Colon (tissue), 2 donors: Measurements from ENCODE around the gene SNAPC2.

Experiments used
- FAIRE-seq: peaks from 2 replicates; lab custom pipeline; 2012; peaks lifted over from hg19 to GRCh38; lab: Jason Lieb, UNC
- donor health status: control.
- donor health status: control.

SNAPC2 gene, protein sequence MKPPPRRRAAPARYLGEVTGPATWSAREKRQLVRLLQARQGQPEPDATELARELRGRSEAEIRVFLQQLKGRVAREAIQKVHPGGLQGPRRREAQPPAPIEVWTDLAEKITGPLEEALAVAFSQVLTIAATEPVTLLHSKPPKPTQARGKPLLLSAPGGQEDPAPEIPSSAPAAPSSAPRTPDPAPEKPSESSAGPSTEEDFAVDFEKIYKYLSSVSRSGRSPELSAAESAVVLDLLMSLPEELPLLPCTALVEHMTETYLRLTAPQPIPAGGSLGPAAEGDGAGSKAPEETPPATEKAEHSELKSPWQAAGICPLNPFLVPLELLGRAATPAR

DNA sequence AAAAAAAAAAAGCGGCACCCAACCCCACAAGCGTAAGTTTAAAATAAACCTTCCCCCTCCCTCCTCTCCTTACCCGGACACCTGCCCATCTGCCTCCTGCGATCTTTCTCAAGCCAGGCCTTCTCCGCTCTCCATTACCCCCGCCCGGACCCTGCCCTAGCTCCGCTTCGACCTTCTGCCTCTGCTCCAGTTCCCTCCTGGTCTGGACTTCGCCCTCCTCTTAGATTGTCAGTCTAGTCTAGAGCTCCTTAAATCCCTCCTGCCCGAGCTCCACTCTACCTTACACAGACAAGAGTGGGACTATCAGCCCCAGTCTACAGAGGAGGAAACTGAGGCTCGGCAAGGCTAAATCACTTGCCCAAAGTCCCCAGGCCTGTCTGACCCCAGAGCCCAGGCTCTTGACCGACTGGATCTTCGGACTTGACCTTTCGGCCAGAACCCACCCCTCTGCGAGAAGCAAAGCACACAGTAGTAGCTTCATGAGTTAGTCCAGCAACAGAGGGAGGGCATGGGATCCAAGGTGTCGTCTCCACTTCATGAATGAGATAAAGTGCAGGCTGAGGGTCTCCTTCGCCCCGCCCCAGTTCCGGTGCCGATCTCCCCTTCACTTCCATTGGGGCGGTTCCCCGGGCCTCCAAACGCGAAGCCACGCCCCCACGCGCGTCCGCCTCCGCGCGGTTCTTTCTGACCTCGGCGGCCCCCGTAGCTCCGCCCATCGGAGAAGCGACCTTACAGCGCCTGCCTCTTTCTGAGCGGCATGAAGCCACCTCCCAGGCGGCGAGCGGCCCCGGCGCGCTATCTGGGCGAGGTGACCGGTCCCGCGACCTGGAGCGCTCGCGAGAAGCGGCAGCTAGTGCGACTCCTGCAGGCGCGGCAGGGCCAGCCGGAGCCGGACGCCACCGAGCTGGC, at the start of gene SNAPC2:
SNAPC2 (plus strand) TSS at position 729 of the 909 bp plus-strand sequence; CDS start at position 758, 29 bp downstream.
- FAIRE-seq, result no peak

DNA sequence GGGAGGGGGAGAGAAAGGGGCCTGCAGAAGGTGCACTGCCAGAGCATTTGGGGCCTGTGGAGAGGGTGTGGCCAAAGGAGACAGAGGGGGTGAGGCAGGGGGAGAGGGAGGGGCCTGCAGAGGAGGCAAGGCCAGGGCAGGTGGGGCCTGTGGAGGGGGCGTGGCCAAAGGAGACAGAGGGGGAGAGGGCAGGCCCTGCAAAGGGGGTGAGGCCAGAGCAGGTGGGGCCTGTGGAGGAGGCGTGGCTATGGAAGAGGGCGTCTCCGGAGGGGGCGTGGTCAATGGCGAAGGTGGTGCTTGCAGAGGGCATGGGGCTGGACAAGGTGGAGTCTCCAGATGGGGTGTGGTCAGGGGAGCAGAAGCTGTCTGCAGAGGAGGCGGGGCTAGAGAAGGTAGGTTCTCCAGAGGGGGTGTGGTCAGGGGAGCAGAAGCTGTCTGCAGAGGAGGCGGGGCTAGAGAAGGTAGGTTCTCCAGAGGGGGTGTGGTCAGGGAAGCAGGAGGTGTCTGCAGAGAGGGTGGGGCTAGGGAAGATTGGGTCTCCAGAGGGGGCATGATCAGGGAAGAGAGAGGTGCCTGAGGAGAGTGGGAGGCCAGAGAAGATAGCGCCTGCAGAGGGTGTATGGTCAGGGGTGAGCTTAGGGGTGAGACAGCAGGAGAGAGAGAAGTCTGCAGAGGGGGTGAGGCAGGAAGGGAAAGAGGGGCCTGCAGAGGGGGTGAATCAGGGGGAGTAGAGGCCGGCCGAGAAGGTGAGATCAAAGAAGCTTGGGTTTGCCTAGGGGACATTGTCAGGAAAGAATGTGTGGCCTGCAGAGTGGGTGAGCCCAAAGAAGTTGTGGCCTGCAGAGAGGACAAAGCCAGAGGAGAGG, 49.3 kb upstream of the SNAPC2 start:
- FAIRE-seq, result no peak

DNA sequence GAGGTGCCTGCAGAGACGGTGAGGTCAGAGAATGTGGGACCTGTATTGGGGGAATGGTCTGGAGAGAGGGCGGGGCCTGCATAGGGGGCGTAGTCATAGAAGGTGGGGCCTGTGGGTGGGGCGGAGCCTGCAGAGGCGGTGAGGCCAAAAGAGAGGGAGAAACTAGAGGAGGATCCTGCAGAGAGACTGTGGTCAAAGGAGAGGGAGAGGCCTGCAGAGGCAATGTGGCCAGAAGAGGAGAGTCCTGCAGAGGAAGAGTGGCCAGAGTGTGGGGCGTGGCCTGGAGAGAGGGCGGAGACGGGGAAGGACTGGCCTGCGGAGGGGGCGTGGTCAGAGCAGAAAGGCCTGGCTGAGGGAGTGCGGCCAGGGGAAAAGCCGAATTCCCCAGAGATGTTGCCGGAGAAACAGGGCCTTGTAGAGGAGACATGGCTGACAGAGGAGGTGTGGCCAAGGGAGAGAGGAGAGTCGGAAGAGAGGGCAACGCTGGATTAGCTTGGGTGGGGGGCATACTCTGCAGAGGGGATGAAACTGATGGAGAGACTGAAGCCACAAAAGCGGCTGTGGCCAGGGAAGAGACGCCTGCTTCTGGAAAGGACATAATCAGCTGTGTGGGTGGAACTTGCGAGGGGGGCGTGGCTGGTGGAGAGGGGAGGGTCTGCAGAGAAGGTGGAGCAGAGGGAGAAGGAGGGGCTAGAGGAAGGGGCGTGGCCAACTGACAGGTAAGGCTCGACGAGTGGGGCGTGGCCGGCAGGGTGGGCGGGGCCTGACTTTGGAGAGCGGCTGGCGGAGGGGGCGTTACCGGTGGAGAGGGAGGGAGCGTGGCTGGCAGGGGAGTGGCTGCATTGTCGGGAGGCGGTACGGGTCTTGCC, 48.5 kb upstream of the SNAPC2 start:
- no peak for FAIRE-seq

DNA sequence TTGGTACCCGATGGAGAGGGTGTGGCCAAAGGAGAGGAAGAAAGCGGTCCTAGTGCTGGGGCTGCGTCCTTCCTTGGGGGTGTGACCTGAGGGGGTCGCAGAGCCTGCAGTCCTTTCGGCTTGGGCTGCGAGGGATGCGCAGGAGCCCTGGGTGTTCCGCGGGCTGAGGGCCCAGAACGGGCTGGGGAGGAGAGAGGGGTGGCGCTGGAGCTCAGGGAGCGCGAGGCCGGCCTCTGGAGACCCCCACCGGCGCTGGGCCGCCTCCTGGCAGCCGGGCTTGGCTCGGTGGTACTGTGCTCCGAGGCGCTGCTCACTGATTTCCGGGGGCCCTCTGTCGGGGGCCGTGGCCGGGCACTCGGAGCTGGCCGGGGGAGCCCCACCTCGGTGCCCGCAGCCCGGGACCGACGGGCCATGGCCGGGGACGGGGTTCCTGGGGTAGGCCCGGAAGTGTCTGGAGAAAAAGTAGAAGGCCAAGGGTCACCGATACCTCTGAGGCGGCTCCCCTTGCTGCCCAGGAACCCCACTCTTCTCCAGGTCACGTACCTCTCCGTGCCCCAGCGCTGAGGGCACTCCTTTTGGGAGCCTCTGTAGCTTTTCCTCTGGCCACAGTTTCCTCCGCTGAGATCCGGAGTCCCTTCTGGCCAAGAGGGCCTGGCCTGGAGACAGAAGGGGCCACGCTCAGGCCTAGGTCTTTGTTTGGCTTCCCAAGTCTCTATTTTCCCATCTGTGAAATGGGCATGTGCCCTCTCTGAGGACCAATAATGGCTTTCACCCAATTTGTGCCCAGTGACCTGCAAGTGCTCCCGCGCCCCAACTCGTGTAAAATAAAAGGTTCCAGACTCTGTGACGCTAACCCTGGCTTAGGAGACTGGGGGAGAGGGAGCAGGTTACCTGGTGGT, 47.6 kb upstream of the SNAPC2 start:
- FAIRE-seq, result no peak

DNA sequence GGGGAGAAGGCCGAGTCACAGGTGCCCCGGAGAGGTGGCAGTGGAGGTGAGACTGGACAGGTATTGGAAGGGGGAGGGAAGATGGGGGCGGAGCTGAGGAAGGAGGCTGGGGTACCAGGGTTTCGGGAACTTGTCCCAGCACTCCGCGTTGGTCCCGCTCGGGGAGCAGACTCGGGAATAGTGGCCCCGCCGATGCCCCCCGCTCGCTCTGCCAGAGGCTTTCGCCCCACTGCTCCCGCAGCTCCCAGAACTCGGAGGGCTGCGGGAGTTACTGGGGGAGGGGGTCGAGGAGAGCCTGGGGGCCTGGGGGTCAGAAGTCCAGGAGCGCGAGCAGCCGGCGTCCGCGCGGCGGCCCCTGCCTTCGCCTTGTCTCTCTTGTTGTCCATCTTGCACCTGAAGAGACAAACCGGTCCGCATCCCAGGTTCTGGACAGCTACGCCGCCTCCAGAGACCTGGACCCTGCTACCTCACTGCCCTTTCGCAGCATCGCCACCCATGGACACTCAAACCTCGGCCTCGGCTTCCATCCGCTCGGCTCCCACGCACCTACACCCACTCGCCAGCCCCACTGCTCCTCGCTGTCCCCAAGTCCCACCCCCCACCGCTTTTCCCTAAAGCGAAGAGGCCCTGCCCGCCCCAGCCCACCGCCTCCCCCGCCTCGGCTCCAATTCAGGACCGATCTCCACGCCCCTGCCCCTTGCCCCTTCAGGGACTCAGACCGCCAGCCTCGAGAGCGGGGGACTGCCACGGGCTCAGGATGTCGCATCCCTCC, 46.6 kb upstream of the SNAPC2 start:
- no peak for FAIRE-seq

DNA sequence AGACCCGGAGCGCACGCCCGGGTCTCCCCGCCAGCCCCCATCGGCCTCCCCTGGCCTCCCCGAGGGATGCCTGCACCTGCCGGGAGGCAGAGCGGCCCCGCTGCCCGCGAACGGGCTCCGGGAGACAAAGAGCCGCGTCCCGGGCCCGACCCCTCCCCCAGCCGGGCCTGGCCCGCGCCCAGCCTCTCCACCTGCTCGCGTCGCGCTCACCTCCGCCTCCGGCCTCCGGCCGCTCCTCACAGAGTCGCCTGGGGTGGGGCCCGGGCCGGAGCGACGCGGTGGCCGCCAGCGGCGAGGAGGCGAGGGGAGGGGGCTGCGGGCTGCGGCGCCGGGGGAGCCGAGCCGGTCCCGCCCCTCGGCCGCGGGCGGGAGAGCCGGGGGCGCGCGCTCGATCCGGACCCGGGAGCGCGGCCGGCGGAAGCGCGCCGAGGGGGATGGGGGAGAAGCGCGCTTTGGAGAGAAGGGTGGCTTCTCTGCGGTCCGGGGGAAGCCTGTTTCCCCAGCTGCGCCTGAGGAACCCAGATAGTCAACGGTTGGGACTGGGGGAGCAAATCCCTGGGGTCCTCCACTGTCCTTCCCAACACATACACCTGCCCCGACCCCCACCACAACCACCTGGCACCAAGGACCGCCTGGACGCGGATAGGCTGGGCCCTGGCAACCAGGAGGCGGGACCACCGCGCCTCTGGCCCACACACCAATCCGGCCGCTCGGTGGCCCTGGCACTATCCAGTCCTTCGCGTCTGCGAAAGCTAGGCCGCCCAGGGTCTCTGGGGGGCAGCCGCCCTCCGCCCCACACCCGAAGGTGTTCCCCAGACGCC, 45.9 kb upstream of the SNAPC2 start, which contains the start of gene PRR36:
PRR36 (minus strand) TSS at position 315 of the 821 bp plus-strand sequence. CDS start 701 bp downstream, outside the sequence.
- FAIRE-seq, result no peak

DNA sequence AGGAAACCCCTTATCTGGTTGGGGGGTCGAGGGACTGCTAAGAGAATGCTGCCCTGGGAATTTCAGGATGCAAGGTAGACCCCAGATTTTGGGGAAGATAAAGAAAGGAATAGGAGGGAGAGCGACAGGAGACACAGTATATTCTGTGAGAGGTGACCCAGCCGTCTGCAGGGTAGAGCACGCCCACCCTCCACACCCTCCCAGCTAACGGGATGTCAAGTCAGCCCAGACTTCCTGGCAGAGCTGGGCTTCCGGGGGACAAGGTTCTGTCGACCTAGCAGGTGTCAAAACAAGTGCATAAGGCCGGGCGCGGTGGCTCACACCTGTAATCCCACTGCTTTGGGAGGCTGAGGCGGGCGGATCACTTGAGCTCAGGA, 45.3 kb upstream of the SNAPC2 start:
- no peak for FAIRE-seq

DNA sequence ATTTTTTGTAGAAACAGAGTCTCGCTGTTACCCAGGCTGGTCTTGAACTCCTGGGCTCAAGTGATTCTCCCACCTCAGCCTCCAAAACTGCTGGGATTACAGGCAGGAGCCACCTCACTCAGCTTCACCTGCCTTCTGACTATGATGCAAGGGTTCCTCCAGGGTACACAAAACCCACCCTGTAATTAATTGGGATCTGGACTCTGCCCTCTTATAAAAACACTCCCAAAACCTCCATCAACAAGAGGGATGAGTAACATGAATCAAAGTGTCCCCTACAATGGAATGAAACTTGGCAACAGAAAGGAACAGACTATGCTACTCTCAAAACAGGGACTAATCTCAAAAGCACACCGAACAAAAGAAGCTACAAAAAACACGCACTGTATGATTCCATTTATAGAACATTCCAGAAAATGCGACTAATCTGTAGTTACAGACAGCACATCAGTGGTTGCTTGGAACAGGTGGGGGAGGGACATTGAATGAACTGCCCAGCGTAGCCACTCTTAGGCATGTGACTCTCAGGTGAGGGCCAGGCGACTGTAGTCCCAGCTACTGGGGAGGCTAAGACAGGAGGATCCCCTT, 42.8 kb upstream of the SNAPC2 start:
- FAIRE-seq, result no peak

DNA sequence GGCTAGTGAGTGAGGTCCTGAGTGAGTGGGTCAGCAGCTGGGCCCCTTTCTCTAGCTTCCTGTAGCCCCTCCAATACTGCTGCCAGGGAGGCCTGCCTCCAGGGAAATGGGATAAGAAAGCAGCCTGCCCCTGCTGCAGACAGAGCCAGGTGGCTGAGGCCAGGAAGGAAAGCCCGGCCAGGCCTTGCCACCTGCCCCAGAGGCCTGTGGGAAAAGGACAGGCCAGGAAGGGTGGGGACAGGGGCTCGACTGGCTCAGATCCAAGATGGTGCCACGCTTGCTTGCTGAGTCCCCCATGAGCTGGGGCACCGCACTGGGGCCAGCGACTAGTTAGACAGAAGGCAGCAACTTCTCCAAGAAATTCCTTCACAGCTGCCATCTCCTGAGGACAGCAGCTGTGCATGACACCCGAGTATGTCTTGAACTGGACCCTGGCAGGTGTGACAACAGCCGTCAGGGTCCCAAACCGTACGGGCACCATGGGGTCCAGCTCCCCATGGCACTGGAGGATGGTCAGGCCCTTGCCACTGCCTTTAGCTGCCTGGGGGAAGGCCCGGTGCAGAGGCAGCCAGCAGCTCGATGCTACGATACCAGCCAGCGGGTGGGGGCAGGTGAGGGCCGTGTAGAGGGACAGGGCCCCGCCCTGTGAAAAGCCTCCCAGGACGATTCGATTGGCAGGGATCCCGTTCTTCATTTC, 40.9 kb upstream of the SNAPC2 start:
- FAIRE-seq, result no peak

DNA sequence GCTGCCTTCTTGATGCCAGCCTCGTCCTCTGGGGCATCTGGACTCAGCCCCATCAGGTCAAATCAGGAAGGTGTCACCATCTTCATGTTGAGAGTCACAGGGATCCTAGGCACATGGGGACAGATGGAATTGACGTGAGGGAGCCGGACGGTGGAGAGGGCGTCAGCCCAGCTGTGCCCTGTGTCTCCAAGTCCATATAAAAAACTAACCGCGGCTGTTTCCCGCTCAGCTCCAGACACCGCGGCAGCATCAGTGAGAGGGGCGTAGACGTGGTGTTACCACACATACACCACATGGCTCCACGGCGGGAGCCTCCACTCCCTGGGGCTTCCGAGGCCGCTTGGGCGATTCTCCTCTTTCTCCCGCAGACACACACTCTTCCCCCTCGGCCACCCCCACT, 40.3 kb upstream of the SNAPC2 start:
- FAIRE-seq, result no peak

DNA sequence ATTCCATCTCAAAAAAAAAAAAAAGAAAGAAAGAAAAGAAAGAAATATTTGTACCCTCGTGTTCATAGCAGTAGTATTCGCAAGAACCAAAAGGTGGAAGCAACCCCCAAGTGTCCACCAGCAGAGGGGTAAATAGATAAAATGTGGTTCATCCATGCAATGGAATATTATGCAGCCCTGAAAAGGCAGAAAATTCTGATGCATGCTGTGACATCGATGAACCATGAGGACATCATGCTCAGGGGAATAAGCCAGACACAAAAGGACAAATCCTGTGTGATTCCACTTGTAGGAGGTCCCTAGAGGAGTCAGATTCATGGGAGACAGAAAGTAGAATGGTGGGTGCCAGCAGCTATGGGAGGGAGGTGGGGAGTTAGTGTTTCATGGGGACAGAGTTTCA, 38.2 kb upstream of the SNAPC2 start:
- no peak for FAIRE-seq

DNA sequence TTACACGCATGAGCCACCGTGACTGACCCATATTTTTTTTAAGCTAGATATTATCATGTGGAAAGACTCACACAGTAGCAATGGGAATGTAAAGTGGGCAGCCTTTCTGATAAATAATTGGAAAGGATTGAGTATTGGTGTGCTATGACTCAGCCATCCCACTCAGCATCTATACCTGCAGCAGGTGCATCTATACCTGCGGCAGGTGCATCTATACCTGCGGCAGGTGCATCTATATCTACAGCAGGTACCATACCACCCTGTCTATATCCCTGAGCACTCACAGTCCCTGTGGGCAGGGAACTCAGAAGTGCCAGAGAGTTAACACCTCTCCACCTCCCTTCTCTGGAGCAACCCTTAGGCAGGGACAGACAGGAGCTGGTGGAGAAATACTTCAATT, 37.0 kb upstream of the SNAPC2 start:
- FAIRE-seq, result no peak

DNA sequence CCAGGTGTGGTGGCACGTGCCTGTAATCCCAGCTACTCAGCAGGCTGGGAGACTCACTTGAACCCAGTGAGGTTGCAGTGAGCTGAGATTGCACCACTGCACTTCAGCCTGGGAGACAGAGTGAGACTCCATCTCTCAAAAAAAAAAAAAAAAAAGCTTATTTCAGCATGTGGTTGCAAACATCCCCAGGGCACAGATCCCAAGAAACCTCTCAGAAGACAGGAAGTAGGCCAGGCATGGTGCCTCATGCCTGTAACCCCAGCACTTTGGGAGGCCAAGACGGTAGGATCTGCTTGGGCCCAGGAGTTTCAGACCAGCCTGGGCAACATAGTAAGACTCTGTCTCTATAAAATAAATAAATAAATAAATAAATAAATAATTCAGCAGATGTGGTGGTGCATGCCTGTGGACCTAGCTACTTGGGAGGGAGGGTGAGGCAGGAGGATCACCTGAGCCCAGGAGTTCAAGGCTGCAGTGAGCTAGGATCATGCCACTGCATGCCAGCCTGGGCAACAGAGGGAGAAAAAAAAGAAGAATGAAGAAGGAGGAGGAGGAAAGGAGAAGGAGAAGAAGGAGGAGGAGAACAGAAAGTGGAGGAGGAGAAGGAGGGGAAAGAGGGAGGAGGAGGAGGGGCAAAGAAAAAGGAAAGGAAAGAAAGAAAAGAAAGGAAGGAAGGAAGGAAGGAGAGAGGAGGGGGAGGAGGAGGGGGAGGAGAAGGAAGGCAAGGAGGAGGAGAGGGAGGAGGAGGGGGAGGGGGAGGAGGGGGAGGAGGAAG, 36.2 kb upstream of the SNAPC2 start:
- no peak for FAIRE-seq

DNA sequence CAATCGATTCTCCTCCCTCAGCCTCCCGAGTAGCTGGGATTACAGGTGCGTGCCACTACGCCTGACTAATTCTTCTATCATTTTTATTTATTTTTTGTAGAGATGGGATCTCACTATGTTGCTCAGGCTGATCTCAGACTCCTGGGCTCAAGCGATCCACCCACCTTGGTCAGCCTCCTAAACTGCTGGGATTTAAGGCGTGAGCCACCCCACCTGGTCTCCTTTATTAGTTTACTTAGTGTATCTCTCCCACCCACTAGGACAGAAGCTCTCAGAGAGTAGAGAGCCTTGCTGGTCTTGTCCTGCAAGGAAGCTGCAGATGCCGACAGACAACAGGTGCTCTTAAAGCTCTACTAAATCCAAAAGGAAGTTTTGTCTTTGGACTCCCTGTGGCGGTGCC, 34.3 kb upstream of the SNAPC2 start:
- FAIRE-seq, result no peak

DNA sequence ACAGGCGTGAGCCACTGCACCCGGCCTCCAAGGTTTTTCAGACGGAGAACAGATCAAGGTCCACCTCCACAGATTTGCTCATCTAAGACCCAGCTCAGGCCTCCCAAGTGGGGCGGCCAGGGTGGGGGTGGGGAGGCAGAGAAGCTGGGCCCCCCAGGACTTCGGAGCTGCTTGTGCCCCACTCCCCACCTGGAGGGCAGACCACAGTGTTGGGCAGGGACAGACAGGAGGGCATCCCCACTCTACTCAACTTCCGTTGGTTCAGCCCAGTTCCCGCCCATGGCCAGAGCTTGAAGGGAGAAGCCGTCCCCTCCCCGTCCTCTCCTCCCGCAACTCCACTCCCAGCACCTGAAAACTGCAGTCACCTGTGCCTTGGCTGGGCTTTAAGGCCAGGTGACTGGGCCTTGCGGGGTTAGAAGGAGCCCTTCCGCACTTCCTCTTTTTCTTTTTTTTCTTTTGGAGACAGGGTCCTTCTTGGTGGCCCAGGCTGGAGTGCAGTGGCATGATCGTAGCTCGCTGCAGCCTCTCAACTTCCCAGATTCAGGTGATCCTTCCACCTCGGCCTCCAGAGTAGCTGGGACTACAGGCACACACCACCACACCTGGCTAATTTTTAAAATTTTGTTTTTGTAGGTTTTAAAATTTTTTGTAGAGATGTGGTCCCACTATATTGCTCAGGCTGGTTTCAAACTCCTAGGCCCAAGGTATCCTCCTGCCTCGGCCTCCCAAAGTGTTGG, 32.6 kb upstream of the SNAPC2 start:
- no peak for FAIRE-seq
